GM12864 (cell line): Measurements from ENCODE around the gene CYP27B1.

Experiments used
- DNase-seq: peaks from one replicate; pipeline ENCODE4 v3.0.0-alpha.2; 2011; ENCODE audit warnings: low read depth
- H3K4me3 ChIP-seq: 2 replicates; pipeline ENCODE4 v1.5.1; 2011; ENCODE audit warnings: mild to moderate bottlenecking, low read depth, low read length, control low read depth
- TF ChIP-seq, protein P1 (sequence below): IDR thresholded peaks from 2 replicates; pipeline ENCODE4 v1.5.1; 2011; ENCODE audit warnings: low read depth, mild to moderate bottlenecking, moderate library complexity, low read length, control low read depth, inconsistent platforms; ENCODE audit errors: missing control alignments

Gene CYP27B1

DNA sequence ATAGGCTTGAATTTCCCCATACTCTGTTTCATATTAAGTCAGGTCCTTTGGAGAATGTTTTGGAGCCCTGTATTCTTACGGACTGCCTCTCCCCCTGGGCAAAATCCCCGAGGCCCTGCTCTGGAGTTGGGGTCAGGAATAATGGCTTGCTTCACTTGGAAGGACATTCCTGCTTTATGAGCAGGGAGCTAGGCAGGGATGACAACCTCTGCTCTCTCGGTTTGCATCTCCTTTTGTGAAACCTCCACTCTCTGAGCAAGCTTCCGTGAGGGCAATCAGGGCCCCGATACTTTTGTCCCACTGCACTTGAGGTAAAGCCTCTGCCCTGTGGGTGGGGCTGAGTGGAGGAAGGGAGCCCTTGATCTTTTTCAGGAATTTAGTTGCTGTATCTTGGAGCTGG is 53.7 kb downstream of the CYP27B1 start:
- TF ChIP-seq, protein P1, sequence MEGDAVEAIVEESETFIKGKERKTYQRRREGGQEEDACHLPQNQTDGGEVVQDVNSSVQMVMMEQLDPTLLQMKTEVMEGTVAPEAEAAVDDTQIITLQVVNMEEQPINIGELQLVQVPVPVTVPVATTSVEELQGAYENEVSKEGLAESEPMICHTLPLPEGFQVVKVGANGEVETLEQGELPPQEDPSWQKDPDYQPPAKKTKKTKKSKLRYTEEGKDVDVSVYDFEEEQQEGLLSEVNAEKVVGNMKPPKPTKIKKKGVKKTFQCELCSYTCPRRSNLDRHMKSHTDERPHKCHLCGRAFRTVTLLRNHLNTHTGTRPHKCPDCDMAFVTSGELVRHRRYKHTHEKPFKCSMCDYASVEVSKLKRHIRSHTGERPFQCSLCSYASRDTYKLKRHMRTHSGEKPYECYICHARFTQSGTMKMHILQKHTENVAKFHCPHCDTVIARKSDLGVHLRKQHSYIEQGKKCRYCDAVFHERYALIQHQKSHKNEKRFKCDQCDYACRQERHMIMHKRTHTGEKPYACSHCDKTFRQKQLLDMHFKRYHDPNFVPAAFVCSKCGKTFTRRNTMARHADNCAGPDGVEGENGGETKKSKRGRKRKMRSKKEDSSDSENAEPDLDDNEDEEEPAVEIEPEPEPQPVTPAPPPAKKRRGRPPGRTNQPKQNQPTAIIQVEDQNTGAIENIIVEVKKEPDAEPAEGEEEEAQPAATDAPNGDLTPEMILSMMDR = no peak

DNA sequence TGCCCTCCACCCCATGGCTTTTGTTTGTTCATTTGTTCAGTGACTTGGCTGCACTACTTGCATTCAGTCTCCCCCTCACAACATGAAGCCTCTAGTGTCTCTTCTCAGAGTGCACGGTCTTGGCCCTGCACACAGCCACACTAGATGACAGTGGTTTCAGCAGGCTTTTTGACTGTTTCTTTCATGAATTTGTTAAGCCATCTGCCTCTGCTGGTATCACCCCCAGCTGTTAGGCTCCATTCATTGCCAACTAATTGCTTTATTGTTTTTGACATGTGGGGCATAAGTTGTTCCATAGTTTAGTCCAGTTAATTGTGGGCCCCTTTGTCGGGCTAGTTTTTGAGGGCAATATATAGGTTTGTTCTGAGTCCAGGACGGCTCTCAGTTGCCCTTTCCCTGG is 54.2 kb downstream of the CYP27B1 start:
- no peak overlapping the region for H3K4me3 ChIP-seq
- TF ChIP-seq, protein P1 = no peak
- DNase-seq = no peak

More for the DNA sequence above, 53.7 kb downstream of the CYP27B1 start:
- no peak for DNase-seq
- H3K4me3 ChIP-seq = no peak overlapping the region
